Ovary (tissue), 3 donors: ENCODE measurements around the gene SLC30A2.

Source experiments
- POLR2A ChIP-seq: fragments of 450-650 bp; IDR thresholded peaks from one replicate; pipeline ENCODE4 v1.6.1; 2017; ENCODE audit warnings: antibody characterized with exemption, mild to moderate bottlenecking, moderate library complexity
- TF ChIP-seq, protein P1 (sequence below), 3 donors: fragments of 450-650 bp in 2 of 3; fragments of 200-600 bp in 1 of 3; IDR thresholded peaks; one replicate each; pipeline versions ENCODE4 v1.5.1 to v1.8.0; 2016 to 2022; ENCODE audit warnings: antibody characterized with exemption in 3 of 3, mild to moderate bottlenecking in 1 of 3
- donor health status: DM: no; HTN: no; CAD: no.

DNA sequence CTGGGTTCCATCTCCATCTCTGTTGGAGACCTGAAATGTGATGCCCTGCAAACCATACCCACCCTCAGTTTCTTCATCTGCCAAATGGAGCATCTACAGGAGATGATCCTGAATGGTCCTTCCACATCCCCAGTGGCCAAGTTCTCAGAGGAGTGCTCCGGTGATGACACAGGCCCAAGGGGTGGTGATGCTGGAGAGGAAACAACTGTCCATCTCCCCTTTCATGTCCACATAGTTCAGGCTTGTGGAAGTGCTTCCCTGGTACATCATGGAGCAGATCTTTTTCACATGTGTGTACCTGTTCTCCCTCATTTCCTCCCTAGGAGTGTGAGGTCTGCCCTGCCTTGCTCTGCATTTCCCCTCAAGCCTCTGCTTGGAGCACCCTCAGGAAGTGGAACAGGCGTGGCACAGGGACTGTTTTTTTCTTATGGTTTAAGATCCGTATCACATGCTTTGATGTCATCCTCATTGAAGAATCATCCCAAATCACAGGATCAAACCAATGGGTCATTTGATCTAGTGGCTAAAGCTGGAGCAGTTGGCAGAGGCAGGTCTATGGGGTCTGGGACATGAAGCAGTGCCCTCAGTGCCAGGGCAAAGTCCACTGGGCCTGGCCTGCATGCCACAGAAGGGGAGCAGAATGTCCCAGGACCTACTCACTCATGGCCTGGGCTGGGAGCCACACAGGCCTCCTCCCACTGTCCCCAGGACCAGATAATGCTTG, 29.7 kb upstream of the SLC30A2 start:
- no peak for TF ChIP-seq POLR2A
- TF ChIP-seq, protein P1, sequence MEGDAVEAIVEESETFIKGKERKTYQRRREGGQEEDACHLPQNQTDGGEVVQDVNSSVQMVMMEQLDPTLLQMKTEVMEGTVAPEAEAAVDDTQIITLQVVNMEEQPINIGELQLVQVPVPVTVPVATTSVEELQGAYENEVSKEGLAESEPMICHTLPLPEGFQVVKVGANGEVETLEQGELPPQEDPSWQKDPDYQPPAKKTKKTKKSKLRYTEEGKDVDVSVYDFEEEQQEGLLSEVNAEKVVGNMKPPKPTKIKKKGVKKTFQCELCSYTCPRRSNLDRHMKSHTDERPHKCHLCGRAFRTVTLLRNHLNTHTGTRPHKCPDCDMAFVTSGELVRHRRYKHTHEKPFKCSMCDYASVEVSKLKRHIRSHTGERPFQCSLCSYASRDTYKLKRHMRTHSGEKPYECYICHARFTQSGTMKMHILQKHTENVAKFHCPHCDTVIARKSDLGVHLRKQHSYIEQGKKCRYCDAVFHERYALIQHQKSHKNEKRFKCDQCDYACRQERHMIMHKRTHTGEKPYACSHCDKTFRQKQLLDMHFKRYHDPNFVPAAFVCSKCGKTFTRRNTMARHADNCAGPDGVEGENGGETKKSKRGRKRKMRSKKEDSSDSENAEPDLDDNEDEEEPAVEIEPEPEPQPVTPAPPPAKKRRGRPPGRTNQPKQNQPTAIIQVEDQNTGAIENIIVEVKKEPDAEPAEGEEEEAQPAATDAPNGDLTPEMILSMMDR (IDR thresholded peaks at IDR 0.05), result no peak
